Stimulated activated CD4-positive, alpha-beta T cell treated with anti-CD3 and anti-CD28 coated beads, Interleukin-2, amount 100 ng/mL, for 4 hours (primary cell): Measurements from ENCODE around the gene OTOP2.

ENCODE experiments used
- DNase-seq: peaks from one replicate; pipeline ENCODE4 v3.0.0-alpha.2; 2020; ENCODE audit warnings: low read depth

Gene OTOP2

GRCh38 chr17:74923538-74924249 lies 379 bp upstream of the OTOP2 start:
- DNase-seq = peak; percentile 61

- no peak for DNase-seq
These were observed 1.2 kb downstream of the OTOP2 start for GRCh38 chr17:74925242-74925641.

GRCh38 chr17:74928786-74929185 lies 4.7 kb downstream of the OTOP2 start:
- DNase-seq = no peak

GRCh38 chr17:74930535-74931036 lies 6.5 kb downstream of the OTOP2 start:
- no peak for DNase-seq

GRCh38 chr17:74935048-74935447 lies 11.0 kb downstream of the OTOP2 start:
- DNase-seq = no peak

GRCh38 chr17:74935585-74936469 lies 11.8 kb downstream of the OTOP2 start, which contains the start of gene OTOP3:
Gene OTOP3 (plus strand): TSS chr17:74935898. CDS start chr17:74935922, 24 bp downstream.
- no peak for DNase-seq

- DNase-seq = no peak
These were observed 12.4 kb downstream of the OTOP2 start for GRCh38 chr17:74936470-74936799.

GRCh38 chr17:74937064-74938051 lies 13.3 kb downstream of the OTOP2 start:
- DNase-seq = no peak

GRCh38 chr17:74938194-74938950 lies 14.3 kb downstream of the OTOP2 start:
- no peak for DNase-seq

GRCh38 chr17:74939534-74939933 lies 15.5 kb downstream of the OTOP2 start:
- no peak for DNase-seq

GRCh38 chr17:74941128-74941725 lies 17.2 kb downstream of the OTOP2 start:
- no peak for DNase-seq

GRCh38 chr17:74943808-74944522 lies 19.9 kb downstream of the OTOP2 start:
- no peak for DNase-seq

- no peak for DNase-seq
These were observed 21.5 kb downstream of the OTOP2 start for GRCh38 chr17:74945543-74945942.

GRCh38 chr17:74946641-74947040 lies 22.6 kb downstream of the OTOP2 start:
- DNase-seq = no peak

GRCh38 chr17:74947041-74947754 lies 23.1 kb downstream of the OTOP2 start:
- no peak for DNase-seq

- DNase-seq = no peak
These were observed 25.5 kb downstream of the OTOP2 start for GRCh38 chr17:74949455-74950115.

- no peak for DNase-seq
These were observed 26.1 kb downstream of the OTOP2 start for GRCh38 chr17:74950207-74950606.

GRCh38 chr17:74951065-74951464 lies 27.0 kb downstream of the OTOP2 start:
- no peak for DNase-seq
